ENCODE results near the gene HUWE1. TPM values are rescaled to one million over a fixed set of nuclear protein-coding genes. Genes with fewer than 3 reads are reported as not detected.

The HUWE1 gene
- total RNA-seq, result 95.3 and 99.9 TPM in 2 replicates

GRCh38 chrX:53686151-53686885 lies at the start of gene HUWE1:
TSS of gene HUWE1 (minus strand) at chrX:53686719. CDS start at chrX:53654107, 32,612 bp downstream.

